Measurements from ENCODE around the gene WBP4. TPM values are rescaled to one million over a fixed set of nuclear protein-coding genes. Genes with fewer than 3 reads are reported as not detected.

The WBP4 gene
- total and polyA plus RNA-seq, 2 of the 13 experiments (the other 11 are each of a cell fraction or from before 2014, with no cell fraction given), result 6.7 to 11.7 TPM

- no peak for TF ChIP-seq ZNF260 (CRISPR knock-in tag; IDR thresholded peaks at IDR 0.05; ENCODE audit: borderline replicate concordance, low read depth)
- peak; percentile 87 for TF ChIP-seq ZNF362 (CRISPR knock-in tag; IDR thresholded peaks at IDR 0.05; ENCODE audit: borderline replicate concordance)
- TF ChIP-seq ZNF770 (CRISPR knock-in tag; IDR thresholded peaks at IDR 0.05), result peak; percentile 87
- TF ChIP-seq POGZ (CRISPR knock-in tag; IDR thresholded peaks at IDR 0.05), result peak; percentile 22; the same call in 1 of the 2 replicates
- TF ChIP-seq SMAD3 (CRISPR knock-in tag; IDR thresholded peaks at IDR 0.05), result no peak
- no peak for TF ChIP-seq ZFP62 (CRISPR knock-in tag; IDR thresholded peaks at IDR 0.05)
- TF ChIP-seq ZNF776 (CRISPR knock-in tag; IDR thresholded peaks at IDR 0.05), result no peak
- TF ChIP-seq TCF7L2 (IDR thresholded peaks at IDR 0.05; ENCODE audit: low read depth, low read length), result peak; percentile 68; the same call in 1 of the 2 replicates
- TF ChIP-seq SAP130 (CRISPR knock-in tag; IDR thresholded peaks at IDR 0.05; ENCODE audit: low read depth), result peak; percentile 35; the same call in 1 of the 2 replicates
- TF ChIP-seq HNF4A (CRISPR knock-in tag; IDR thresholded peaks at IDR 0.05), result peak; percentile 56
- TF ChIP-seq CHD4 (IDR thresholded peaks at IDR 0.05; ENCODE audit: borderline replicate concordance, low read length), result no peak
These were observed 4.2 kb upstream of the WBP4 start (continued) for GRCh38 chr13:41056826-41057711.

Data from HepG2 (cell line).